HG03095 (cell line): ENCODE measurements around the gene NEFH.
"Not testable (repeated sequence)": the region's sequence is repeated elsewhere in the genome, so short reads cannot be mapped to it uniquely, and the experiment has no call there.

Experiments used
- ATAC-seq: cut with Tn5 transposase; IDR thresholded peaks from one replicate; pipeline ENCODE4 v1.9.1; 2021; ENCODE audit warnings: moderate library complexity; ENCODE audit not compliant: unreplicated experiment

The NEFH gene

GRCh38 chr22:29489127-29489780 is 9.2 kb downstream of the NEFH start:
- not testable (repeated sequence) for ATAC-seq

- no peak for ATAC-seq
Observed at GRCh38 chr22:29491012-29491411, 11.0 kb downstream of the NEFH start.

GRCh38 chr22:29493636-29494035 is 13.6 kb downstream of the NEFH start:
- no peak for ATAC-seq

GRCh38 chr22:29499852-29500251 is 19.8 kb downstream of the NEFH start:
- ATAC-seq, result no peak

- no peak for ATAC-seq
Observed at GRCh38 chr22:29503811-29504372, 23.9 kb downstream of the NEFH start.

GRCh38 chr22:29509298-29509697 is 29.3 kb downstream of the NEFH start:
- no peak for ATAC-seq

- no peak for ATAC-seq
Observed at GRCh38 chr22:29509815-29510214, 29.8 kb downstream of the NEFH start.

- ATAC-seq, result no peak
Observed at GRCh38 chr22:29510542-29510941, 30.5 kb downstream of the NEFH start.

- no peak for ATAC-seq
Observed at GRCh38 chr22:29511126-29511862, 31.3 kb downstream of the NEFH start.

GRCh38 chr22:29512031-29512430 is 32.0 kb downstream of the NEFH start:
- ATAC-seq, result no peak

- ATAC-seq, result no peak
Observed at GRCh38 chr22:29517215-29517908, 37.3 kb downstream of the NEFH start.

GRCh38 chr22:29518427-29518826 is 38.4 kb downstream of the NEFH start:
- no peak for ATAC-seq

GRCh38 chr22:29519996-29520395 is 40.0 kb downstream of the NEFH start:
- no peak for ATAC-seq

- ATAC-seq, result no peak
Observed at GRCh38 chr22:29520851-29521250, 40.8 kb downstream of the NEFH start.

GRCh38 chr22:29521526-29521925 is 41.5 kb downstream of the NEFH start:
- ATAC-seq, result no peak

- no peak for ATAC-seq
Observed at GRCh38 chr22:29523761-29524160, 43.7 kb downstream of the NEFH start.

- ATAC-seq, result no peak
Observed at GRCh38 chr22:29524442-29525191, 44.6 kb downstream of the NEFH start.

- no peak for ATAC-seq
Observed at GRCh38 chr22:29528144-29528543, 48.1 kb downstream of the NEFH start.

- no peak for ATAC-seq
Observed at GRCh38 chr22:29530716-29531115, 50.7 kb downstream of the NEFH start.

GRCh38 chr22:29531419-29531818 is 51.4 kb downstream of the NEFH start:
- ATAC-seq, result no peak

GRCh38 chr22:29536411-29536810 is 56.4 kb downstream of the NEFH start:
- no peak for ATAC-seq
